SH-SY5Y (cell line): ENCODE measurements around the gene SMAD3.

Experiments
- GATA2 ChIP-seq: IDR thresholded peaks from 2 replicates; pipeline ENCODE4 v1.6.1; 2011; ENCODE audit warnings: mild to moderate bottlenecking, low read depth, low read length
- GATA3 ChIP-seq: IDR thresholded peaks from 2 replicates; pipeline ENCODE4 v1.6.1; 2011; ENCODE audit warnings: low read depth, mild to moderate bottlenecking, low read length, moderate library complexity

DNA sequence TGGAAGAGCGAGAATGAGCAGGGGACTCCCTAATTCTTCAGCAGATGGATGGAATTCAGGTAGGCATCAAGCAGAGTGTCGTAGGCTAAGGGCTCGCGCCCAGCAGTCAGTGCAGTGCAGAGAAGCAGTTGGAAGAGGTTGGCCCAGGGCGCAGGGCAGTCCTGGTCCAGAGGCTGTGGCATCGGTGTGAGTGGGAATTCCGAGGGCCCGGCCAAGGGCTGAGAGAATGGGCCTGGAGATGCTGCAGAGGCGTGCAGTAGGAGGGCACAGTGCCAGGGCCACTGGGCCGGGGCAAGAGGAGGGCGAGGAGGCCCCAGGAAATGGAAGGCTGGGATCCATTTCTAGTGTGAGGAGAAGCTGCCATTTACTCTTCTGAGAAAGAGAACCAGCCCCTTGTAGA lies 114.6 kb downstream of the SMAD3 start:
- TF ChIP-seq GATA2 (no peak), GATA3 (no peak)
